Common myeloid progenitor, CD34-positive (primary cell): ENCODE measurements around the gene ZNF385B.

Source experiments
- CTCF ChIA-PET: fragments of 350-600 bp; sonication (Branson Sonifier 250); formaldehyde crosslinking; loops from one replicate; lab custom pipeline; 2021; ENCODE audit warnings: antibody characterized with exemption; lab: Charles Lee
- POLR2A ChIA-PET: fragments of 350-600 bp; sonication (Branson Sonifier 250); formaldehyde crosslinking; loops from one replicate; lab custom pipeline; 2021; ENCODE audit warnings: antibody characterized with exemption; lab: Charles Lee
- DNase-seq, 3 donors: peaks; one replicate each; pipeline versions ENCODE4 v3.0.0 to v3.0.0-alpha.2; 2013
- H3K27ac ChIP-seq, 2 experiments: 1 replicate in 1 of 2; 2 replicates in 1 of 2; pipeline ENCODE4 v1.7.0; 2013; ENCODE audit warnings: inconsistent platforms in 2 of 2, low read length in 2 of 2, mild to moderate bottlenecking in 2 of 2, low read depth in 1 of 2, moderate library complexity in 1 of 2; ENCODE audit not compliant: severe bottlenecking in 2 of 2, insufficient read depth in 1 of 2, poor library complexity in 1 of 2
- H3K27me3 ChIP-seq, 5 experiments: replicated peaks in 2 of 5; 1 replicate in 3 of 5; 2 replicates in 2 of 5; pipeline versions ENCODE4 v1.6.1 to v1.7.0; 2013; ENCODE audit warnings: low read length in 4 of 5, mild to moderate bottlenecking in 2 of 5, moderate library complexity in 2 of 5, inconsistent platforms in 1 of 5; ENCODE audit not compliant: insufficient read depth in 5 of 5, control insufficient read depth in 4 of 5
- H3K36me3 ChIP-seq, 4 experiments: 1 replicate in 2 of 4; 2 replicates in 2 of 4; pipeline versions ENCODE4 v1.6.1 to v1.7.0; 2013; ENCODE audit warnings: low read length in 3 of 4, control low read depth in 1 of 4, mild to moderate bottlenecking in 1 of 4; ENCODE audit not compliant: control insufficient read depth in 4 of 4, insufficient read depth in 4 of 4
- H3K4me1 ChIP-seq, 4 experiments: 1 replicate in 3 of 4; 2 replicates in 1 of 4; pipeline versions ENCODE4 v1.6.1 to v1.7.1; 2013; ENCODE audit warnings: low read length in 3 of 4, mild to moderate bottlenecking in 3 of 4, control low read depth in 1 of 4, inconsistent platforms in 1 of 4, moderate library complexity in 1 of 4; ENCODE audit not compliant: control insufficient read depth in 4 of 4, insufficient read depth in 4 of 4; ENCODE audit errors: control extremely low read depth in 1 of 4
- H3K4me3 ChIP-seq, 7 experiments: 1 replicate in 4 of 7; 2 replicates in 3 of 7; pipeline versions ENCODE4 v1.5.1 to v1.7.0; 2013; ENCODE audit warnings: mild to moderate bottlenecking in 7 of 7, low read length in 6 of 7, moderate library complexity in 6 of 7, inconsistent platforms in 2 of 7, low read depth in 2 of 7, control low read depth in 1 of 7; ENCODE audit not compliant: insufficient read depth in 4 of 7, control insufficient read depth in 1 of 7; ENCODE audit errors: extremely low read depth in 1 of 7
- H3K9me3 ChIP-seq, 5 experiments: 1 replicate in 4 of 5; 2 replicates in 1 of 5; pipeline versions ENCODE4 v1.6.1 to v1.7.1; 2013; ENCODE audit warnings: low read length in 4 of 5, mild to moderate bottlenecking in 2 of 5, inconsistent platforms in 1 of 5, low read depth in 1 of 5, moderate library complexity in 1 of 5; ENCODE audit not compliant: control insufficient read depth in 4 of 5, insufficient read depth in 2 of 5; ENCODE audit errors: control extremely low read depth in 1 of 5
- WGBS: methylation state at CpG from one replicate; pipeline ENCODE4 v1.1.5; 2013; ENCODE audit not compliant: insufficient coverage; 5-methylcytosine and 5-hydroxymethylcytosine counted together

ZNF385B gene

GRCh38 chr2:179432751-179433150 lies 428.7 kb downstream of the ZNF385B start:
- Histone ChIP-seq H3K27ac (no peak overlapping the region), H3K4me1 (no peaks in the 10 kb centered on the region), H3K36me3 (no peaks in the 10 kb centered on the region), H3K4me3 (no peak overlapping the region), H3K9me3 (no peaks in the 10 kb centered on the region), H3K27me3 (peaks cover 2 to 17% (median 8%) of the 10 kb centered on the region in 5 experiments)
- 95% methylated on average over 3 of the region's 3 CpGs for WGBS
- no peak for DNase-seq
- ChIA-PET POLR2A (no interaction called here), CTCF (interaction anchor here (1.1 to 1.4 kb wide), 3 partner anchors 9 to 22 kb away, joined by 4 to 5 read pairs (median 5); no protein-coding TSS in a partner anchor)

DNA sequence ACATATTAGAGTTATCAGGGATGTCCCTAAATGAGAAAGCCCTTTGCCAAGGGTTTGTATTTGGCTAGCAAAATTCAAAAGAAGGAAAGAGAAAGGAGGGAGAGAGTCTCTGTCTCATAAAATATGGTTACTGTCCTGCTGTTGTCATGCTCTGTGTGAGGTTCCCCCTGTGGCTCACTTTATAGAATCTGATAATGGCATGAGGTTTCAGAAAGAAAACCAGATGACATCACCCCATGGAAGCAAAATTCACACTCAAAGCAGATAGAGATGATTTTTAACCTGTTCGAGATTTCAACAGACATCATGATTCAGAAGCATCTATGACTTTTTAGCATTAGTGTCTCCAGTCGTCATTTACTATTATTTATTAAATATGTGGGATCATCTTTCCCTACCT lies 431.8 kb downstream of the ZNF385B start:
- H3K36me3 ChIP-seq: no peaks in the 10 kb centered on the region
- ChIA-PET CTCF (no interaction called here), POLR2A (no interaction called here)
- no peaks in the 10 kb centered on the region for H3K9me3 ChIP-seq
- WGBS: no CpG with 5 or more reads among the region's 2 CpGs
- peaks cover 2 to 20% (median 11%) of the 10 kb centered on the region in 5 experiments for H3K27me3 ChIP-seq
- no peak overlapping the region for H3K4me3 ChIP-seq
- DNase-seq: no peak
- no peaks in the 10 kb centered on the region for H3K4me1 ChIP-seq
- no peak overlapping the region for H3K27ac ChIP-seq

DNA sequence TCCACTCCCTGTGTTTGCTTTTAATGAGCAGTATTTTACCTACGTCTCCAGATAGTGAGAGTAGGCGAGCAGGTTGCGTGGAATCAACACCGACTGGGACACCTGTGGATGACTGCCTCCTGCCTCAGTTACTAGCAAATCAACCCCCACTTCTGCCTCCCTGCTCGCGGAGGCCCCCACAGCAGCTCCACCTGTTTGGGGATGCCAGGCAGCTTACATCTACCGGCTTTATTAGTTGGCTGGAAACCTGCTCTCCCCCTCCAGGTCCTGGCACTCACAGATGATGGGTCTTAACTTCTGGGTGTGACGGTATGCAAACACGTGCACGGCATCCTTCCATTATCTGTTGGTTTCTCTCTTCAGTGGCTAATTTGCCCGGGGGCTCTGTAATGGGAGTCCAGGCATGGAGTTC lies 432.3 kb downstream of the ZNF385B start:
- Histone ChIP-seq H3K4me1 (no peaks in the 10 kb centered on the region), H3K4me3 (no peak overlapping the region), H3K27ac (no peak overlapping the region), H3K27me3 (peaks cover 2 to 20% (median 11%) of the 10 kb centered on the region in 5 experiments), H3K36me3 (no peaks in the 10 kb centered on the region), H3K9me3 (no peaks in the 10 kb centered on the region)
- ChIA-PET POLR2A (no interaction called here), CTCF (interaction anchor here (0.9 kb wide), 1 partner anchor 12 kb away, joined by 3 read pairs; no protein-coding TSS in a partner anchor)
- WGBS: 74% methylated on average over 10 of the region's 11 CpGs
- no peak for DNase-seq

- CTCF ChIA-PET: interaction anchor here (0.9 kb wide), 1 partner anchor 12 kb away, joined by 3 read pairs; no protein-coding TSS in a partner anchor
- no peak overlapping the region for H3K4me3 ChIP-seq
These were observed 432.8 kb downstream of the ZNF385B start for GRCh38 chr2:179428649-179429048.

GRCh38 chr2:179427065-179427464 lies 434.3 kb downstream of the ZNF385B start:
- no peak overlapping the region for H3K27ac ChIP-seq
- no peaks in the 10 kb centered on the region for H3K9me3 ChIP-seq
- peaks cover 2 to 20% (median 11%) of the 10 kb centered on the region in 5 experiments for H3K27me3 ChIP-seq
- H3K36me3 ChIP-seq: no peaks in the 10 kb centered on the region
- CTCF ChIA-PET: no interaction called here
- no peak overlapping the region for H3K4me3 ChIP-seq
- POLR2A ChIA-PET: no interaction called here
- 100% methylated on average over 1 of the region's 2 CpGs for WGBS
- no peaks in the 10 kb centered on the region for H3K4me1 ChIP-seq
- DNase-seq: no peak

More at GRCh38 chr2:179428649-179429048, 432.8 kb downstream of the ZNF385B start:
- no peak for DNase-seq
- Histone ChIP-seq H3K9me3 (no peaks in the 10 kb centered on the region), H3K27me3 (peaks cover 2 to 20% (median 11%) of the 10 kb centered on the region in 5 experiments), H3K4me1 (no peaks in the 10 kb centered on the region), H3K27ac (no peak overlapping the region), H3K36me3 (no peaks in the 10 kb centered on the region)
- 28% methylated on average over 7 of the region's 7 CpGs for WGBS
- POLR2A ChIA-PET: no interaction called here

DNA sequence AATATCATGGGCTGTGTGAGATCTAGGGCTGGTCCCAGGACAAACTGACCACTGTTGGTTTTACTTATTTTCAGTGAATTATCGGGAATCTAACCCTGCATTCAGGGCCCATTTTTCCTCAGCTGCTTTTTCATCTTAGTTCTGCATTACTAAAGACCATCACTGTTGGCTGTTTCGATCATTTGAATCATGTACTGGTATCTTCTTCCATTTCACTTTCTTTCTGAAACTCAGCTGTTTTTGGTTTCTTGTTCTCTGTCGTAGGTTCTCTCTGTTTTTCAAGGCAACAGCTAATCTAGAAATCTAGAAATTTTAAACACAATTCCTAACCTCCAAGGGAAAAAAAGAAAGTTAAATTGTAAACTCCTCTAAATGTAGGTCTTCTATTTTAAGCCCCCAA lies 436.8 kb downstream of the ZNF385B start:
- H3K27ac ChIP-seq: no peak overlapping the region
- 97% methylated on average over 3 of the region's 3 CpGs for WGBS
- ChIA-PET CTCF (interaction anchor here (0.8 kb wide), 1 partner anchor 18 kb away, joined by 3 read pairs; no protein-coding TSS in a partner anchor), POLR2A (no interaction called here)
- no peak overlapping the region for H3K4me3 ChIP-seq
- no peaks in the 10 kb centered on the region for H3K9me3 ChIP-seq
- no peaks in the 10 kb centered on the region for H3K36me3 ChIP-seq
- DNase-seq: no peak
- H3K27me3 ChIP-seq: peaks cover 2 to 18% (median 11%) of the 10 kb centered on the region in 5 experiments
- H3K4me1 ChIP-seq: no peaks in the 10 kb centered on the region

DNA sequence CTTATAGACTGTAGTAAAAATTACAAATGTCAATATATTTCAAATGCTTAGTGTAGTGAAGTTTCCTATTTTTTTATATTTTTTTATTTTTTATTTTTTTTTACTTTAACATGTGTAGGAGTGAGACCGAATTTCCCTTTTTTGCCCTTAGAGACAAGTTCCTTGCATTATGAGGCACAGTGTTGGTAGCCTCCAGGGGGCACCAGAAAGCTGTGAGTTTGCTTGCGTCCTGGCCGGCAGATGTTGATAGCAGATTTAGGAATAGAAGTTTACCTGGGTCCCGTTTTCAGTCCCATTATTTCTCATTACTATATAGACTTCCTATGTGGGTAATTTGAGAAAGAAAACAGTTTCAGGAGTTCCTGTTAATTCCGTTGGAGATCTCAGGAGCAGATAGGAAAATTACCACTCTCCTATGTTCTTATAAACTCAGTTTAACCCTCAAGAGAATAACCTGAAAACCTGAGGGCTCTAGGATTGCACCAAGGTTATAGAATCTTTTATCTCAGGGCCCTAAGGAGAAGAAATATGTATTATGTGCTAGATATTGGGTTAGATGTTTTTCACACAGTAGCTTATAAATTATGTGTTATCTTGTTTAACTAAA lies 439.3 kb downstream of the ZNF385B start:
- H3K4me1 ChIP-seq: no peaks in the 10 kb centered on the region
- H3K27ac ChIP-seq: no peak overlapping the region
- H3K36me3 ChIP-seq: no peaks in the 10 kb centered on the region
- no peak overlapping the region for H3K4me3 ChIP-seq
- POLR2A ChIA-PET: interaction anchor here (0.7 kb wide), 1 partner anchor 22 kb away, joined by 3 read pairs; no protein-coding TSS in a partner anchor
- no CpG with 5 or more reads among the region's 5 CpGs for WGBS
- peaks cover 0 to 2% (median 0%) of the 10 kb centered on the region in 5 experiments for H3K27me3 ChIP-seq
- peak; percentile 60 to 78 (median 74) for DNase-seq
- CTCF ChIA-PET: interaction anchor here (1.0 to 2.3 kb wide), 8 partner anchors 9 to 327 kb away, joined by 3 to 8 read pairs (median 4); no protein-coding TSS in a partner anchor
- no peaks in the 10 kb centered on the region for H3K9me3 ChIP-seq
